GM19043 (cell line): Measurements from ENCODE around the gene B4GALNT3.

ENCODE experiments used
- ATAC-seq: cut with Tn5 transposase; IDR thresholded peaks from one replicate; pipeline ENCODE4 v1.9.1; 2021; ENCODE audit warnings: low read depth; ENCODE audit not compliant: unreplicated experiment

The B4GALNT3 gene

DNA sequence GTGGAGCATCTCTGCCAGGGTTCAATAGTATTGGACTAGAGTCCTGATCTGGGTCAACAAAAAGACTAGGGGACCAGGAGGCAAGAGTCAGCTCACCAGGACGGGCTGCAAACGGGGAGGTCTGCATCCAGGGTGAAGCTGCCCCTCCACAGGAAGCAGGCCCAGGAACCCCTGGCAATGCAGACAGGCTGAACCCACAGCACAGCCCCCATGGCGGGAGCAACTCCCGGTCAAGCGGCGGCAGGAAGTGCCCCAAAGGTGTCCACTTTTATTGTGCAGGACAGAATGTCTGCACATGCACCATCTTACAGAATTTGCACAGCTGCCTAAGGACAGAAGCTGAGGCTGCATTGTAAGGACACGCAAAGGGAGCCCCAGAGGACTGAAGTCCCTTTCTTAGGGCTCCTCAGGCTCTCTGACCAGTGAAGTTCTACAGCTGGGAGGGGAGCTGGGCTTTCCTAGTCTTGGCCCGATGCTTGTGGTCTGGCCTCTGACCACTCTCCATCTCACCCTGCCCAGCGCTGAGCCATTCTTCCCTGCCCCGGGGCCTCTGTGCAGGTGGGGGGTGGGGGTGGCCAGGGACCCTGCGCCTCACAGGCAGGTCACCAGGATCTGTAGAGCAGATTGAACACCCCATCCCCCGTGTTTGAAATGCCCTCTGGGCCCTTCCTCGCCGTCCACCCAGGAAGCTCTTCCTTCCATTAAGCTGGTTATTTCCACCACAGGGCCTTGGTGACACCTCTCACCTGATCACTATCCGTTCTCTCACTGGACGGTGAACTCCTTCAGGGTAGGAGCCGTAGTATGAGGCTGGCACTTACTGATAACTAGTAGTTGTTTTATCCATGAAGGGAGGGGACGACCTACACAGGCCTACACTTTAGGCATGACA is 127.6 kb downstream of the B4GALNT3 start:
- ATAC-seq = no peak

DNA sequence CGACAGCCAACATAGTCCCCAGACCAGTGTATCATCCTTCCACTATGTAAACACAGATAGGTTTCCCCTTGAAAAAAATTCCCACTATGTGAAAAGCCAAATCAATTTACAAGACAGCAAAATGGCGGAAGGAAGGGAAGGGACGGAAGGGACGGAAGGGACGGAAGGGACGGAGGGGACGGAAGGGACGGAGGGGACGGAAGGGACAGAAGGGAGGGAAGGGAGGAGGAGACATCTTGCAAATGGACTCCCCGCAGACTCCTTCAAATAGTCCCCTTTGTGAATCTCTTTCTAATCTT is 128.2 kb downstream of the B4GALNT3 start:
- ATAC-seq = no peak

DNA sequence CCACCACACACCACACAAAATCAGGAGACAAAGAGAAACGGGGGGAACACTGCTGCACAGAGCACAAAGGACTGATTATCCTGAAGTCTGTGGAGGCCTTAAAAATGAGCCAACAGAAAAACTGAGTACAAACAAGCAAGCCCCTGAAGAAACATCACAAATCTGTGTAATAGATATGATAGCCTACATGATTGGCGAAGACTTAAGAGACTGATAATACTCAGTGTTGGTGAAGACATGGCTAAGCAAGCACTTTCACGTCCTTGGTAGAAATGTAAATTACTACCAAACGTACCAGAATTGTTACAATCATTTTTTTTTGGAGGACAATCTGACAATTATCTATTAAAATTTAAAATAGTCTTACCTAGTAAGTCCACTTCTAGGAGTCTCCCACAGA is 128.9 kb downstream of the B4GALNT3 start:
- ATAC-seq = no peak

DNA sequence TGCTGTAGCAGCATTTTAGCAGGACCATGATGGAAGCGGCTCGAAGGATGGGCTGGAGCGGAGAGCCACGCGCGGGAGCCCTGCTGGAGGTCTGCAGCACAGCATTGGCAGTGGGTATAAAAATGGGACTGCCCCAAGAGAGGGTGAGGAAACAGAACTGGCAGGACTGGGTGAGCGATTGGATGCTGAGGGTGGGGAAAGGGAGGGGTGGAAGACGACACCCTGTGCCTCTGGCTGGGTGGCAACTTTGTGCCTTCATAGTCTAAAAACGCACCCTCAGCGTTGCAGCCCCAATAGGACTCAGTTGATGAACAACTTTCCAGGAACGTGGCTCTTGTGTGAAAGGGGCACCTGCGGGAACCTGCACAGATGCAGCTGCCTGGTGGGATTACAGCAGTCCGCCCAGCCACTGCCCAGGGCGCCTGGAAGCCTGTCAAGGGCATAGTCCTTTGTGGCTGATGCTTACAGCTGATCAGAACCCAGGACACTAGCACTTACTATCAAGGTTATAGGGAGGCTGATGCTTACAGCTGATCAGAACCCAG is 130.5 kb downstream of the B4GALNT3 start:
- no peak for ATAC-seq

DNA sequence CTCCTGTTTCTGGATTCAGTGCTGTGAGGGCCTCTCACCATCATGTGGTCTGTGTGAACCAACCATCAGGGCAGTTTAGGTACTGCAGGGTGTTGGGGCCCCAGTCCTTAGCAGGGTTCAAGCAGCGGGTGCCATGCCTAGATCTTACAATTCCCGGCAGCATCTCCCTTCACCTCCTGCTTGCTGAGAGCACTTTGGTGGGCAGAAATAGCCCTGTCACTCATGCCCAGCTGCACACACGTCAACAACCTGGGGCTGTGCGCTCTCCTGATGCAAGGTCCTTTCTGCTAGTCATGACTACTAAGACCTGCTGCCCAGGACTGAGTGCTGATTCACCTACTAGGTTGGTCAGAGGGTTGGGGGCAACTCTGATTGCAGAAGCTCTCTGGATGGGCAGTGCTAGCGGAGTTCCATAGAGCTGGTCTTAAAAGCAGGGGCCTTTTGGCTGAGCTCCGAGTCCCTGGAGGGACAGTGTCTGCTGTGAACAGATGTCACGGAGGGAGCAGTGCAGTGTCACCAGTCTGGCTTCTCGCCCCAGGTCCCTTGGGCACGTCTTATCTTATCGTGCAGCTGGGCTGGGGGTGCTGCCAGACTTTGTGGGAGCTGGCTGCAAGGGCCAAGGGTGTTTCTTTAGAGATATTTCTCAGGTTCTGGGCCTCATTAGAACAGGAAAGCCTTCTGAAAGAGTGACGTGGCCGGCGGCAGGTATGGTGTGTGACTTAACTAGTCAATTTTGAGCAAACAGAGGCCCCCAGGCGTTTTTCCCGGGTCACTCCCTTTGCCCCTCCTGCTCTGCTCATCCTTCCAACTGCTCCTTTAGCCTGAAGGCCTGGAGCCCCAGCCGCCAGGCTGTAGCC is 131.7 kb downstream of the B4GALNT3 start:
- ATAC-seq = no peak

DNA sequence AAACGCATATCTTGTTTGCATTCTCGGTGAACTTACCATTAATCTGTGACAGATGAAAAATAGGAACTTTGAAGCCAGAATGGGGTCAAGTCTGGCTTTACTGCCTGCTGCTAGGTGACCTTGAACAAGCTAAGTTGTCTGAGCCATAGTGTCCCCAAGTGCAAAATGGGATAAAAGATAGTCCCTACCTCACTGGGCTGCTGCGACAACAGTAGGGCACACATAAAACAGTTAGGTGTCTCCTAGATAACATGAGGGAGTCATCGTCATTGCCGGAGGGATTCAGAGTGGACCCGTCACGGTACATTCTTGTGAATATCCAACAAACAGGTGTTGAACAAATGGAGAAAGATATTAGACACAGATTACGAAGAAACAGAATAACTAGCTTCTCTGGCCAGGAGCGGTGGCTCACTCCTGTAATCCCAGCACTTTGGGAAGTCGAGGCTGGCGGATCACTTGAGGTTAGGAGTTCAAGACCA is 132.3 kb downstream of the B4GALNT3 start:
- ATAC-seq = no peak

DNA sequence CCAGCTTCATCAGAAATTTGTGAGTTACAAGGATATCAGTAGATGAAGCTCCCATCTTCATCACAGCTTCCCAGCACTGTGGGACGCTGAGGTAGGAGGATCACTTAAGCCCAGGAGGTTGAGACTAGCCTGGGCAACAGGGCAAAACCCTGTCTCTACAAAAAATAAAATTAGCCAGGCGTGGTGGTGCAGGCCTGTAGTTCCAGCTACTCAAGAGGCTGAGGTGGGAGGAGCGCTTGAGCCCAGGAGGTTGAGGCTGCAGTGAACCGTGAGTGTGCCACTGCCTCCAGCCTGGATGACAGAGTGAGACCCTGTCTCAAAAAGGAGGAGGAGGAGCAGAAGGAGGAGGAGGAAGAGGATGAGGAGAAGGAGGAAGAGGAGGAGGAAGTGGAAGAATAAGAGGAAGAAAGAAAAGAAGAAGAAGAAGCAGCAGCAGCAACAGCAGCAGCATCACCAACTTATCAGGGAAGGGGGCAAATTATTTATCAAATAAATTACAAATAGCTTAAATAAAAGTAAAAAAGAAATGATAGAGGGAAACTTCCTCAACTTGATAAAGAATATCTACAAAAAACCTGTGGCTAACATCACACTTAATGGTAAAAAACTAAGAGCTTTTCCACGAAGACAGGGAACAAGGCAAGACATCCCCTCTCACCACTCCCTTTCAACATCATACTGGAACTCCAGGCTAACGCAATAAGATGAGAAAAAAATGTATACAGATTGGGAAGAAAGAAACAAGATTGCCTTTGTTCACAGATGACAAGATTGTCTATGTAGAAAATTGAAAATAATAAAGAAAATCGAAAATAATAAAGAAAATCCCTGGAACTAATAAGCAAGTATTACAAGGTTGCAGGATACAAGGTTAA is 133.9 kb downstream of the B4GALNT3 start:
- no peak for ATAC-seq

DNA sequence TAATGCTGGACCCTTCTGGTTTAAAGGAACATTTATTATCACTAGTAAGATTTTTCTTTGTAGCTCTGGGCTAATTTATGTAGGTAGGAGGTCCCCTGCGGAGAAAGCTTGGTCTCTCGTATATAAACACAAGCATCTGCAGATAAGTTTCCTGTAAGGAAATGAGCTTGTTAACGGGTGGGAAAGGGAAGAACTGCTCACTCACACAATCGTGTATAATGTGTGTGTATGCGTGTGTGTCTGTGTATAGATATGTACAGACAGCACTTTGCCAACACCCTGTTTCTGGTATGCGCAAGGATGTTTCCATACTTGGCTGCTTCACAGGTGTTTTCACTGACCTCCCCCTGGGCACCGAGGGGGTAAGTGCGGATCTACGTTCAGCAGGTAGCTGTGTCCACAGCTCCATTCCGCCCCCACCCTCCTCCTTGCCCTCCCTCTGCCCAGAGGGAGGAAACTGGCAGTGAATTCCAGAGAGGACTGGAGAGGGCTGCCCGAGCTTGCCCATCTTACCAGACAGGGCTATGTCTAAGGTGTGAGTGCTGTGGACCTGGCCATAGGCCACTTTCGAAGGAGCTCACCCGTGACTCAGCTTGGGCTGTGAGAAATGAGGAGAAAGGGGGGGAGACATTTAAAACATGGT is 138.3 kb downstream of the B4GALNT3 start:
- ATAC-seq = no peak

DNA sequence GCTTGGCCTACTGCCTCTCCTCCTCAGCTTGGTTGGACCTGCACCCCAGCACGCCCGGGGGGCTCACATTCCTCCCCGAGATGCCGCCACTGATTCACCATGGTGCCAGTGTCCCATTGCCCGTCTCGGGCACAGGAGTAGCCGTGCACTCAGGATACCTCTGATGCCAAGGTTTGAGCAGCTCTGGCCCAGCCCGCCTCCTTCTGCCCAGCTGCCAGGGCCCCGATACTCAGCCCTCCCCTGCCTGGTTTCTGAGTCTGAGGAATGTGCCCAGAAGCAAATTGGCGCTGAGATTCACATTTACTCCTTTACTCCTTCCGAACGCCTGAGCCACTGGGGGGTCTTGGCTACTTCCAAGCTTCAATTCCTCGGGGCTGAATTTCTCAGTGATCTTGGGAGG is 140.0 kb downstream of the B4GALNT3 start:
- no peak for ATAC-seq

DNA sequence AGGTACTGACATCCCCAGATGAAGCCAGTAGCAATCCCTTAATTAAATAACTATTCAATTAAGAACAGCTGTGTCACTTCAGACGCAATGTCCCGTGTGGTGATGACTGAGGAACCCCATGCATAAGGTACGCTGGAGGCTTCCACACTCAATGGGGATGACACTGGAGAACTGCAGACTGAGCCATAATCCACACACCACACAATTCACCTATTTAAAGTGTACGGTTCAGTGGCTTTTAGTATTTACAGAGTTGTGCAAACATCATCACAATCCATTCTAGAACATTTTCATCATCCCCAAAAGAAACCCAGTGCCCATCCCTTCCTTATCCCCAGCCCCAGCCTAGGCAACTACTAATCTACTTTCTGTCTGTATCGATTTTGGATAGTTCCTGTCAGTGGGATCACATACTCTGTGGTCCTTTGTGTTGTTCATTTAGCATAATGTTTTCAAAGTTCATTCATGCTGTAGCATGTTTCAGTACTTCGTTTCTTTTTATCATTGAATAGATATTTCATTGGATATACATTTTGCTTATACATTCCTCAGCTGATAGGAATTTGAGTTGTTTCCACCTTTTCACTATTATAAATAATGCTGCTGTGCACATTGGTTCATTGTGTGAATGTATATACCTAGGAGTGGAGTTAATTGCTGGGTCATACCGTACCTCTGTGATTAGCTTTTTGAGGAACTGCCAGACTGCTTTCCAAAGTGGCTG is 142.4 kb downstream of the B4GALNT3 start:
- ATAC-seq = no peak

DNA sequence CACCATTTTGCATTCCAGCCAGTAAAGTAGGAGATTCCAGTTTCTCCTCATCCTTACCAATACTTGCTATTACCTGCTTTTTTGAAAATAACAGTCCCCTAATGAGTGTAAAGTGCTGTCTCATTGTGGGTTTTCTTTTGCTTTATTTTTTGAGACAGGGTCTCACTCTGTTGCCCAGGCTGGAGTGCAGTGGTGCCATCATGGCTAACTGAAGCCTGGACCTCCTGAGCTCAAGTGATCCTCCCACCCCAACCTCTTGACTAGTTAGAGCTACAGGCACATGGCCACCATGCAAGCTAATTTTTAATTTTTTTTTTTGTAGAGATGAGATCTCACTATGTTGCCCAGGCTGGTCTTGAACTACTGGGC is 142.9 kb downstream of the B4GALNT3 start:
- ATAC-seq = no peak

DNA sequence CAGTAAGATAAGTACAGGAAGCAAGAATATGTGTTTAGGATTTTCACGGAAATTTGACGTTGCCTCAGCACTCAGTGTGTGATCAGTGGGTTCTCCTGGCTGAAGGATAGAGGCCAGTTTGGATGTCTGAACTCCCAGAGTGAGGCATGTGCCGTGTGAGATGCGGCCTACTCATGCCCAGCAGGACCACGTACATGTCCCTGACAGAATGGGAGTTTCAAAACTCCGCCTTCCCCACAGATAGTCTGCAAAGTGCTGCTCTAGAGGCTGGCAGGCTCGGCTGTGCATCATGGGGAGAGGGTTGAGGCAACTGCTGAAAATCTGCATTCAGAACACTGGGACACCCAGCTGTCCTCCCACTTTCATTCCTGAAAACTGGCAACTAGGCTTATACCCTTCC is 145.2 kb downstream of the B4GALNT3 start:
- ATAC-seq = no peak

DNA sequence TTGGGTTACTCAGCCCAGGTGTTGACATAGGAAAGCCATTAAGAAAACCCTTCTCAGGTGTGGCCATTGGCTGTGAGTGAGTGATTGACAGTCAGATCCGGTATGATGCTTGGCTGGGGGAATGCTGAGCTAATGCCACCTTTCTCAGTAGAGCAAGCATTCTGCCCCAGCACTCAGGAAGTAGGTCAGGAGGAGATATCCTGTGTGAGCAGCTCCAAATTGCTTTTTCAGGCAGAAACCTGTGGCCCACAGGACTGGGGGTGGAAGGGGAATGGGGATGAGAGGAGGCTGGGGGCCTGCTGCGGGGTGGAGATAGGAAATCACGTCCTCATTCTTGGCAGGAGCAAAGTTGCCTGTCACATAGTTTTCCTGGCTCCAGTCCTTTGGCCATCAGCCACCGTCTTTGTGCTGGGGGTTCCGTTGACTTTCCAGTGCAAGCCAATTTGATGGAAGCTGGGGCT is 147.8 kb downstream of the B4GALNT3 start:
- no peak for ATAC-seq

DNA sequence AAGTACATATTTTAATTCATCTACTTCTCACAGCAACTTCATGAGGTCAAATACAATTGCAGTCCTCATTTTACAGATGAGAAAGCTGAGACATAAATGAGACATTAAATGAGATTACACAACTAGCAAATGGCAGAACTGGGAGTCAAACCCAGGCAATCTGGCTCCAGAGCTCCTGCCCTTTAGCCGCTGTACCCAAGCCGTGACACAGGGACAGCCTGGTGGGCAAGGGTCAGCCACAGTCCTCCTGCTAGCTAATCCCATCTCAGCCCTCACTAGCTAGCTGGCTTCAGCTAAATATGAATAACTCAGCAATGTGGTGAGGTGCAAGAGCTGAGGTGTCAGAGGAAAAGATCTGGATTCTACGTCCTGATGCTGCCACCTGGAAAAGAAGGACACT is 148.7 kb downstream of the B4GALNT3 start:
- no peak for ATAC-seq

DNA sequence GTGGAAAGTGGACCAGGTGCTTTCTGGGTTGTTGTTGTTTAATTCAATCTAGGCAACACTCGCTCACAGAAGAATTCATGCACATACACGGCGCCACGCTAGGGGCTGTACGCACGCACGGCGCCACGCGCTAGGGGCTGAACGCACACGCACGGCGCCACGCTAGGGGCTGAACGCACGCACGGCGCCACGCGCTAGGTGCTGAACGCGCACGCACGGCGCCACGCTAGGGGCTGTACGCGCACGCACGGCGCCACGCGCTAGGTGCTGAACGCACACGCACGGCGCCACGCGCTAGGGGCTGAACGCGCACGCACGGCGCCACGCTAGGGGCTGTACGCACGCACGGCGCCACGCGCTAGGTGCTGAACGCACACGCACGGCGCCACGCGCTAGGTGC is 149.2 kb downstream of the B4GALNT3 start:
- no peak for ATAC-seq

DNA sequence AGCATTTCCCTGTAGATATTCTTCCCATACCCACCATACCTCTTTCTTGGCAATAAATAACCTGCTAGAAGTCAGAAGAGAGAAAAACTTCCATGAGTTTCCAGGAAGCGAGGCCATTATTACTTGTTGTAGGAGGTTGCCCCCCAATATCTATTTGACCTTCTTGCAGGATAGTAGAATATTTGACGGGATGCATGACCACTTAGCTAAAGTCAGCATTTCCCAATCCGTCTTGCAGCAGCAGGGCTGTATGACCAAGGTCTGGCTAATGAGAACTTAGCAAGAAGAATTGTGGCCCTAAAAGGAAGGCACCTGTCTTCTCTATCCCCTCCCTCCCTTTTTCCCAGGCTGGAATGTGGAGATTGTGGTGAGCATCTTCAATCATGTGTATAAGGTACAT is 152.0 kb downstream of the B4GALNT3 start:
- ATAC-seq = no peak

DNA sequence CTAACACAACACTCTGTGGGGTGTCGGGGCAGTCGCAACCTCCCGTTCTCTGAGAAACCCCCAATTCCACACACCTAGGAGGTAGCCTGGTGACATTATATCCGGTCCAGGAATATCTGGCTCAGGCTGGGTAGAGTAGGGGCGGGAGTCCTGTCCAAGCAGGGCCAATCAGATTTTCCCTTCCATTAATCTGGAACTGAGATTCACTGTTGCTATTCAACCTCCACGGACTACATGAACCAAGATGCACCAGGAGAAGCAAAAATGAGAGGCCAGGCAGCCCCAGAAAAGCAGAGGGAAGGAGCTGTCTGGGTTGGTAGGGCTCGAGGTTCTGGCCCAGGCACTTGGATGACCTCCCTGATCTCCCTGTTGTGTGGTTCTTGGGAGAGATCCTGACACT is 152.6 kb downstream of the B4GALNT3 start:
- no peak for ATAC-seq

DNA sequence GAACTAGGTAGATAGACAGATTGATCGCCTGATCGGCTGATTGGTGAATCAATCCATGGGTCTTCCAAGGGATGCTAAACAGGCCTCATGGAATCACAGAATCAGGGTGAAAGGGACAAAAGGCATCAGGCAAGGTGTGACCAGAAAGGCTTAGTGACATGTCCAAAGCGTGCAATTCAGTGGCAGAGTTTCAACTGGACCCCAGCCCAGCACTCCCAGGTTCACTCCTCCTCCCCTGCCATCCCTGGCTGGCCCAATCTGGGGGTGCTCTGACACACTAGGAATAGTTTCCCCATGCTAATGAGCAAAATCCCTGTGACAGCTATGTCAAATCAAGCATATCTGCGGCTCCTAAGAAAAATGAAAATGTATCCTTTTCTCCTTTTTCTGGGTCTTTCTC is 153.1 kb downstream of the B4GALNT3 start:
- no peak for ATAC-seq
